GM12801 (cell line): ENCODE measurements around the gene TTC3.

ENCODE experiments used
- CTCF ChIP-seq: IDR thresholded peaks from one replicate; pipeline ENCODE4 v1.5.1; 2011; ENCODE audit warnings: control low read depth; ENCODE audit not compliant: insufficient read length; ENCODE audit errors: extremely low read depth

TTC3 gene

GRCh38 chr21:37196847-37197246 lies 123.8 kb downstream of the TTC3 start:
- no peak for TF ChIP-seq CTCF

- TF ChIP-seq CTCF = no peak
Measured at GRCh38 chr21:37197746-37198145, 124.7 kb downstream of the TTC3 start.

GRCh38 chr21:37199057-37199924 lies 126.2 kb downstream of the TTC3 start:
- no peak for TF ChIP-seq CTCF

GRCh38 chr21:37200641-37201480 lies 127.8 kb downstream of the TTC3 start:
- TF ChIP-seq CTCF = no peak

- no peak for TF ChIP-seq CTCF
Measured at GRCh38 chr21:37202221-37203110, 129.4 kb downstream of the TTC3 start.

GRCh38 chr21:37204580-37204979 lies 131.5 kb downstream of the TTC3 start:
- no peak for TF ChIP-seq CTCF
